Retinal pigment epithelial cell (primary cell): ENCODE measurements around the gene CEACAM3.

Experiments
- DNase-seq: peaks from one replicate; pipeline ENCODE4 v3.0.0-alpha.2; 2010; ENCODE audit warnings: low read depth
- H3K4me3 ChIP-seq: 2 replicates; pipeline ENCODE4 v1.5.1; 2011; ENCODE audit warnings: mild to moderate bottlenecking, low read length, control low read depth, moderate library complexity
- CTCF ChIP-seq: conservative IDR thresholded peaks from 2 replicates; pipeline ENCODE4 v1.5.1; 2011; ENCODE audit warnings: low read depth, low read length, control low read depth, inconsistent platforms

Gene CEACAM3

GRCh38 chr19:41795031-41795461 lies 1.3 kb upstream of the CEACAM3 start:
- H3K4me3 ChIP-seq = no peak overlapping the region
- TF ChIP-seq CTCF = peak; percentile 84
- no peak for DNase-seq

GRCh38 chr19:41796901-41797300 lies 514 bp downstream of the CEACAM3 start:
- H3K4me3 ChIP-seq = no peak overlapping the region
- DNase-seq = no peak
- no peak for TF ChIP-seq CTCF

GRCh38 chr19:41799444-41800000 lies 3.1 kb downstream of the CEACAM3 start:
- TF ChIP-seq CTCF = no peak
- no peak overlapping the region for H3K4me3 ChIP-seq
- DNase-seq = no peak

GRCh38 chr19:41801031-41801430 lies 4.6 kb downstream of the CEACAM3 start:
- no peak for TF ChIP-seq CTCF
- no peak overlapping the region for H3K4me3 ChIP-seq
- no peak for DNase-seq

- no peak overlapping the region for H3K4me3 ChIP-seq
- DNase-seq = no peak
- no peak for TF ChIP-seq CTCF
These were observed 5.4 kb downstream of the CEACAM3 start for GRCh38 chr19:41801792-41802211.

GRCh38 chr19:41802770-41803169 lies 6.4 kb downstream of the CEACAM3 start:
- DNase-seq = no peak
- no peak overlapping the region for H3K4me3 ChIP-seq
- TF ChIP-seq CTCF = no peak

- no peak overlapping the region for H3K4me3 ChIP-seq
- DNase-seq = no peak
- TF ChIP-seq CTCF = no peak
These were observed 7.9 kb downstream of the CEACAM3 start for GRCh38 chr19:41804336-41804735.
